Endothelial cell (in vitro differentiated cells): ENCODE results near the gene WSCD2. TPM values are rescaled to one million over a fixed set of nuclear protein-coding genes. Genes with fewer than 3 reads are reported as not detected.

Experiments
- DNase-seq: peaks from one replicate; pipeline ENCODE4 v3.0.0; 2021; ENCODE audit warnings: low spot score
- H3K27ac Mint-ChIP-seq: one replicate; pipeline ENCODE4 v1.8.0; 2021; ENCODE audit warnings: mixed read lengths, inconsistent platforms; ENCODE audit not compliant: unreplicated experiment
- H3K27me3 Mint-ChIP-seq: one replicate; pipeline ENCODE4 v1.8.0; 2021; ENCODE audit warnings: mild to moderate bottlenecking, moderate library complexity, mixed read lengths, inconsistent platforms; ENCODE audit not compliant: unreplicated experiment
- H3K36me3 Mint-ChIP-seq: one replicate; pipeline ENCODE4 v1.8.0; 2021; ENCODE audit warnings: mild to moderate bottlenecking, low read depth, mixed read lengths, inconsistent platforms; ENCODE audit not compliant: unreplicated experiment
- H3K4me1 Mint-ChIP-seq: one replicate; pipeline ENCODE4 v1.8.0; 2021; ENCODE audit warnings: mild to moderate bottlenecking, mixed read lengths, inconsistent platforms; ENCODE audit not compliant: unreplicated experiment
- H3K4me3 Mint-ChIP-seq: one replicate; pipeline ENCODE4 v1.8.0; 2021; ENCODE audit warnings: mild to moderate bottlenecking, mixed read lengths, inconsistent platforms; ENCODE audit not compliant: unreplicated experiment
- H3K9me3 Mint-ChIP-seq: one replicate; pipeline ENCODE4 v1.8.0; 2021; ENCODE audit warnings: mixed read lengths, inconsistent platforms; ENCODE audit not compliant: unreplicated experiment
- CTCF ChIP-seq: fragments of 200-600 bp; sonication (generic); IDR thresholded peaks from one replicate; pipeline ENCODE4 v1.5.0; 2021; ENCODE audit warnings: antibody characterized with exemption; ENCODE audit not compliant: unreplicated experiment
- total RNA-seq: library from RNA; stranded (reverse); fragmentation: NEBNext Ultra II Directional; extraction: Animal tissue kit (Norgen Biotek cat#: 25700); gene quantifications from one replicate; pipeline ENCODE4 v1.2.1, GENCODE V29; 2021; ENCODE audit not compliant: unreplicated experiment

Gene WSCD2
- total RNA-seq, 1 donor from 2014 or later, result not detected

GRCh38 chr12:108103517-108103916 is 25.6 kb upstream of the WSCD2 start:
- TF ChIP-seq CTCF, result no peak
- Mint-ChIP-seq H3K27me3 (no peaks in the 10 kb centered on the region), H3K9me3 (no peaks in the 10 kb centered on the region), H3K27ac (no peak overlapping the region), H3K4me3 (no peak overlapping the region), H3K36me3 (no peaks in the 10 kb centered on the region), H3K4me1 (peaks cover 5% of the 10 kb centered on the region)
- DNase-seq, result no peak

GRCh38 chr12:108104657-108105056 is 24.4 kb upstream of the WSCD2 start:
- H3K36me3 Mint-ChIP-seq, result no peaks in the 10 kb centered on the region
- H3K27ac Mint-ChIP-seq, result no peak overlapping the region
- no peaks in the 10 kb centered on the region for H3K27me3 Mint-ChIP-seq
- DNase-seq, result no peak
- peaks cover 5% of the 10 kb centered on the region for H3K4me1 Mint-ChIP-seq
- H3K9me3 Mint-ChIP-seq, result no peaks in the 10 kb centered on the region
- no peak for TF ChIP-seq CTCF
- no peak overlapping the region for H3K4me3 Mint-ChIP-seq

GRCh38 chr12:108106599-108106998 is 22.5 kb upstream of the WSCD2 start:
- Mint-ChIP-seq H3K4me1 (no peaks in the 10 kb centered on the region), H3K4me3 (no peak overlapping the region), H3K9me3 (no peaks in the 10 kb centered on the region), H3K27ac (no peak overlapping the region), H3K27me3 (no peaks in the 10 kb centered on the region), H3K36me3 (no peaks in the 10 kb centered on the region)
- no peak for DNase-seq
- no peak for TF ChIP-seq CTCF

- no peak for DNase-seq
- H3K27ac Mint-ChIP-seq, result no peak overlapping the region
- no peaks in the 10 kb centered on the region for H3K27me3 Mint-ChIP-seq
- no peaks in the 10 kb centered on the region for H3K9me3 Mint-ChIP-seq
- H3K4me3 Mint-ChIP-seq, result no peak overlapping the region
- no peak for TF ChIP-seq CTCF
- H3K36me3 Mint-ChIP-seq, result no peaks in the 10 kb centered on the region
- H3K4me1 Mint-ChIP-seq, result peaks cover 2% of the 10 kb centered on the region
Measured at GRCh38 chr12:108107293-108107692, 21.8 kb upstream of the WSCD2 start.

GRCh38 chr12:108109504-108109903 is 19.6 kb upstream of the WSCD2 start:
- Mint-ChIP-seq H3K36me3 (no peaks in the 10 kb centered on the region), H3K9me3 (no peaks in the 10 kb centered on the region), H3K4me3 (no peak overlapping the region), H3K27me3 (no peaks in the 10 kb centered on the region), H3K4me1 (peaks cover 4% of the 10 kb centered on the region), H3K27ac (no peak overlapping the region)
- DNase-seq, result no peak
- TF ChIP-seq CTCF, result no peak
